ENCODE measurements around the gene IGDCC3.
"Not testable (repeated sequence)": the region's sequence is repeated elsewhere in the genome, so short reads cannot be mapped to it uniquely, and the experiment has no call there.

The IGDCC3 gene

DNA sequence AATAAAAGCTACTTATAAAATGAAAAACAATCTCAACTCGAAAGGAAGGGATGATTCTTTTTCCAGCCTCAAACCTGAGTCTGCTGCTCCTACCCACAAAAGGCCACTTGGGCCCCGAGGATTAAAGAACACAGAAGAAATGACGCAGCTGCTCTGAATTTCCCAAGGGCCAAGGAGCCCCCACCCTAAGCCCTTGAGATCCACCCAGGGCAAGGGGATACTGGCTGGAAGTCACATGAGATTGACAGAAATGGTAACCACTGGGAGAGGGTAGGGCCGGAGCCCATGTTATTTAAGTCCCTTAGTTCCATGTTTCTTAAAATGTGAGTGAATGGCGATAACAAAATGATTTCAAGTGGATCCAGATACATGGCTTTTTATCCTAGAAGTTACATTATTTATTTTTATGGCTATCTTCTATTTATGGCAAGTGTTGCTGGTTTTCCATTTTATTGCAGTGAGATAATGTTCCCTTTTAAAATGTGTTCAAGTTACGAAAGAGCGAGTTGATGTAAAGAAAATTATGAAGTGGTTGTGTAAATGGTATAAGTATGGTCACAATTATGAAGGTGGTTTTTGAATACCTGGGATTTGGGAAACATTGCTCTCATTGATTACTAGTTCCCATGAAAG, 28.1 kb upstream of the IGDCC3 start:
- DNase-seq, result peak; percentile 54

DNA sequence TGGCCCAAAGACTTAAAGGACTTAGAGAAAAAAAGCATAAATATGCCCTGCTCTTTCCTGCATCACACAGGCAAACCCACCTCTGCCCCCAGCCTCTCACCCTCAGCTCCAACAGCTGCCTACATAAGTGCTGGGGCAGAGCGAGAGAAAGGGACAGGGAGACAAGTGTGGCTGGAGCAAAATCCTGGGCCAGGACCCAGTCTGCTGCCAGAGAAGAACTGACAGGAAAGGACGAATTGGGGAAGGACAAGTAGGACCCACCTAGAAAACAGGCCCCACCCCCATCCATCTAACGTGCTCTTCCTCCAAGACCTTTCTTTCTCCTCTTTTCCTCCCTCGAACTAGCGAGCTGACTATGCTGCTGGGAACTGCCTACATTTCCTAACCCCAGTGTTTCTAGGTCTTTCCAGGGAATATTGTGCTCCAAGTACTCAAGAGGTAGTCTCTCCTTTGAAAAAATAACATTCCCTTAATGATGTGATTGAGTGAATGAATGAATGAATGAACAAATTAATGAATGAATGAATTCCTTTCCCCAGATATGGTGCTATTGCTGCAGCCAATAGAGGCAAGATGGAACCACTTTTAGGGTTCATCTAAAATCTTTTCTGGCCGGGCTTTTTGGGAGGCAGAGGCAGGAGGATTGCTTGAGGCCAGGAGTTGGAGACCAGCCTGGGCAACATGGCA, 26.5 kb upstream of the IGDCC3 start:
- no peak for DNase-seq

DNA sequence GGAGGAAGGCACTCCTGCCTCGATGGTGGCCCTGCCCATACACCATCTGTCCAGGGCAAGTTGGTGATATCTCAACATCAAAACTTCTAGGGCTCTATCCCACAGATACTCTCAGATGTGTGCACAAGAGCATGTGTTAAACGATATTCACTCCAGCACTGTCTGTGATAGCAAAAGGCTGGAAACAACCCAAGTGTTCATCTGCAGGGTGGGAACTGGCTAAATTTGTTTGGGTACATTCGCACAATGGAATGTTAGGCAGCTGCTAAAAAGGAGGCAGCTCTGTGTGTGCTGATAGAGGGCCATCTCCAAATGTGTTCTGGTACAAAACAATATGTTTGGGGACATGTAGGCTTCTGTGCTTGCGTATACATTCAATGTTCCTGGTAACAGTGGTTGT, 25.2 kb upstream of the IGDCC3 start:
- DNase-seq, result no peak

DNA sequence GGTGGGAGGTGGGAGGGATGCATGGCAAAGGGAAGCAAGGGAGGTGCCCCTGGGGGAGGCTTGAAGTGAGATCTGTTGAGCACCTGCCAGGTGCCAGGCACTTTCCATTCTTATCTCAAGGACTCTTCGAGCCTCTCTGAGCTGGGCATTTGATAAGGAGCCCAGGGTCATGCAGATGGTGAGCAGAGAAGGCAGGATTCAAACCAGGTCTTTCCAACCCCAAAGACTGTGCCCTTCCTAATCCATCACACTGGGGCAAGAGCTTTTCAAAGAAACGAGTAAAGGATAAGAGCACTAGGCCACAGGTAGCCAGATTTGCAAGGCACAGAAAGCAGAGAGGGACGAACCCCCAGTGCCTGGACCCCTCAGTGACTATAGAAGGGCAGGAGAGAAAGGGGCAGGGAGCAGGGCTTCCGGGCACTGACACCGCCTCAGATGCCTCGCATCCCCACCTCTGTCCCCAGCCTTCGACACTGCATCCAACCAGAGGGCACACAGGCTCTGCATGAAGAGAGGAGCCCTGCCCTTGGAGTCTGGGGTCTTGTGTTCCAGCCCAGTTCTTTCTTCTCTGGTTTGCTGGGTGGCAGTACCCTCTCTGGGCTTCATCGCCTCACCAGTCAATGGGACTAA, 23.9 kb upstream of the IGDCC3 start:
- no peak for DNase-seq

DNA sequence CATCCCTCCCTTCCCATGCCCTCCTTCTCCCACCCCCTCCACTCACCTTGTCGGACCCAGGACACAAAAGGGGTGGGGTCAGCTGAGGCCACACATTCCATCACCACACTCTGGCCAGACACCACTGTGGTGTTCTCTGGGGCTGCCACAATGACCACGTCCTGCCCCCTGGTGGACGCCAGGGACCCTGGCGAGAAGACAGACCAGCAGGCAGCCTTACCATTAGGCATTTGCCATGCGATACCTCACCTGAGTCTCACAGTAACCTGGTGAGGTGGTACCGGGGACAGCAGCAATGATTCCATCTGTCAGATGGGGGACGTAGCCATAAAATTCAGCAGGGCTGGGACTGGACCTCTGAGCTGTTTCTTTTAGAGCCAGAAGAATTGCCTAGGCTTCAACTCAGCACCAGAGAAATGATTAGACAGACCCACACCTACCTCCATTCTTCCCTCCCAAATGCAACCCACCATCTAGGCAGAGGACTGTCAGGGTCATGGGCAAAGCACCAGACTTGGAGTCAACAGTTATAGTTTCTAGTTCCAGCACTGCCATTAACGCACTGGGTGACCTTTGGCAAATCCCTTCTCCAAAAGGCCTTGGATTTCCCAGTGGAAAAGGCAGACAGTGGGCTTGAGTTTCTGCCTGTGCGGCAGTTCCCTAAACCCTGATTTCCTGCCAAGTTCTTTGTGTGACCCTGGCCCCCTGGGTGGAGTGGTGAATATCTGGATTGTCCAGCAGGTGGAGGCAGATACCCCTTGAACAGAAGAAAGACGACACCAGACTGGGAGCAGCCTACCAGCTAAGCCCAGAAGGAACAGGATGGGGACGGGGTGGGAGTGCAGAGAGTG, 23.2 kb upstream of the IGDCC3 start:
- DNase-seq, result peak; percentile 86

DNA sequence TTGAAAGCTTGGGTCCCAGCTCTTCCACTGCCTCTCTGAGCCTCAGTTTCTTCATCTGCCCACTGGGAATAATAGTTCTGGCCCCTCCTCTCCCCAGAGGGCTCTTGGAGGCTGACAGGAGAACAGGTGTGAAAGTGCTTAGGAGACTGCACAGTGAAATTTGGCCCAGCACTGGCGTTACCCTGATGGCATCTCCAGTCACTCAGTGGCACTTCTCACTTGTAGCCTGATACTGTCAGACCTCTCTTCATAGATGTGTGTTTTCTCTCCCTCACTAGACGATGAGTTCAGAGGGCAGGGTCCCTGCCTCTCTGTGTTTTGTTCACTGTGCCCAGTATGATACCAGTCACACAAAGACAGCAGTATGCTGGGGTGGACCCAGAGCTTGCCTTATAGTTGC, 22.2 kb upstream of the IGDCC3 start:
- DNase-seq, result no peak

DNA sequence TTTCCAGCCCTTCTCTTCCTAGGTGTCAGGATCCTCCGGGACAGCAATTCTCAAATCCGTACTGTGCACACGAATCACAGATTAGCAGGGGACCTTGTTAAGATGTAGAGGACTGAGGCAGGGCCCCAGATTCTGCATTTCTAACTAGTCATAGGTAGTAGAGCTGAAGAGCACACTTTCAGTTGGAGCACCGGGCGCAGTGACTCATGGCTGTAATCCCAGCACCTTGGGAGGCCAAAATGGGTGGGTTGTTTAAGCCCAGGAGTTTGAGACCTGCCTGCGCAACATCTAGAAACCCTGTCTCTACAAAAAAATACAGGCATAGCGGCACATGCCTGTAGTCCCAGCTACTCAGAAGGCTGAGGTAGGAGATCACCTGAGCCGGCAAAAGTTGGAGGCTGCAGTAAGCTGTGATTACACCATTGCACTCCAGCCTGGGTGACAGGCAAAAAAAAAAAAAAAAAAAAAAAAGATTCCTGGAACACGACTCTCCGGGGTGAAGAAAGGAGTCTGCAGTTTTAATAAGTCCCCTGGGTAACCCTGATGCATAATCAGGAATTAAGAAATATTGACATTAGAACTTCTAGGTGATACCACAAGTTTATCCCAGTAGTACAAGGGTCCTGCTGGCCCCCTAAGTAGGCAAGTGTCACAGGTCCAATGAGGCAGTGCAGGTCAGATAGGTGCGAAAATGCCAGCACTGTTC, 21.4 kb upstream of the IGDCC3 start:
- DNase-seq, result no peak

DNA sequence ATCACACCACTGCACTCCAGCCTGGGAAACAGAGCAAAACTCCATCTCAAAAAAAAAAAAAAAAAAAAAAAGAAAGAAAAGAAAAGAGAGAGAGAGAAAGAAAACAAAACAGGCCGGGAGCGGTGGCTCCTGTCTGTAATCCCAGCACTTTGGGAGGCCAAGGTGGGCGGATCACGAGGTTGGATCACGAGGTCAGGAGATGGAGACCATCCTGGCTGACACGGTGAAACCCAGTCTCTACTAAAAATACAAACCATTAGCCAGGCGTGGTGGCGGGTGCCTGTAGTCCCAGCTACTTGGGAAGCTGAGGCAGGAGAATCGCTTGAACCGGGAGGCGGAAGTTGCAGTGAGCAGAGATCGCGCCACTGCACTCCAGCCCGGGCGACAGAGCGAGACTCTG, 20.7 kb upstream of the IGDCC3 start:
- DNase-seq, result not testable (repeated sequence)

DNA sequence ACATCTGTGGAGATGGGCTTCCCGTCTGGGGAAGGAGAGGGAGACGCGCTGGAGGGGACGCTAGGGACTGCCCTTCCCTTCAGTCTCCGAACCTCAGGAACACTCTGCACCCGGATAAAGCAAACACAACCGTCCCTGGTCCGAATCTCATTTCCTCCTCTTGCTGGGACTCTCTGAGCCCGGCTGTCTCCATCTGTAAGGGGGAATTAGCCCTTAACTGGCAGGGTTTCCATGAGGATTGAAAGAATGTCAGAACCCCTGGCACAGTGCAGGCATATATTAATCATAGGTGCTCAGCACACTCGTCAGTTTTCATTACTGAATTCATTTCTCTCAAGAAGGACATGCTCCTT, 19.1 kb upstream of the IGDCC3 start:
- no peak for DNase-seq

DNA sequence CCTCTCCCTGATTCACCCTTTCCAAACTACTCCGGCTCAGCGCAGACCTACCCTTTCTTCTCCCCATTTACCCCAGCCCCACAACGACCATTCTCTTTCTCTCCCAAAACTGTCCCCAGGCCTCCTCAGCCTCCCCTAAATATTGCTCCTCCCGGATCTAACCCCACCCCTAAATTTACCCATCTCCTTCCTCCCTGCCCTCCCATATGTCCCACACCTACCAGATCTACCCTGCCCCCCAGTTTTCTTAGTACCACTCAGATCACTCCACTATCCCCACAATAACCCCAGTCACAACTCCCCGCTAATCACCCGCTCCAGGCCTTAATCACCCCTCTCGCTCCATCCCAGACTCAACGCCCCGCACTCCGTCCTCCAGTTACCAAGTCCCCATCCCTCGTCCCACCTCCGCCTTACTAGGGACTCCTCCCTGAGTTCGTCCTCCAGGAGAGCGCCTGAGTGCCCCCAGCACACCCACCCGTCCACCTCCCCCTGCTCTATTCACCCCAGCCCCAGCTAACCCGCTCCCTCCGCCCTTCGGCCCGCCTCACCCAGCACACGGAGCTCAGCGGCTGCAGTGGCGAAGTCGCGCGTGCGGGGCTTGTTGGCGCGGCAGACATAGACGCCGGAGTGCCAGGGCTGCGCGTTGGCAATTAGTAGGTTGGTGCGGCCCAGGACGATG, 18.6 kb upstream of the IGDCC3 start:
- DNase-seq, result no peak

DNA sequence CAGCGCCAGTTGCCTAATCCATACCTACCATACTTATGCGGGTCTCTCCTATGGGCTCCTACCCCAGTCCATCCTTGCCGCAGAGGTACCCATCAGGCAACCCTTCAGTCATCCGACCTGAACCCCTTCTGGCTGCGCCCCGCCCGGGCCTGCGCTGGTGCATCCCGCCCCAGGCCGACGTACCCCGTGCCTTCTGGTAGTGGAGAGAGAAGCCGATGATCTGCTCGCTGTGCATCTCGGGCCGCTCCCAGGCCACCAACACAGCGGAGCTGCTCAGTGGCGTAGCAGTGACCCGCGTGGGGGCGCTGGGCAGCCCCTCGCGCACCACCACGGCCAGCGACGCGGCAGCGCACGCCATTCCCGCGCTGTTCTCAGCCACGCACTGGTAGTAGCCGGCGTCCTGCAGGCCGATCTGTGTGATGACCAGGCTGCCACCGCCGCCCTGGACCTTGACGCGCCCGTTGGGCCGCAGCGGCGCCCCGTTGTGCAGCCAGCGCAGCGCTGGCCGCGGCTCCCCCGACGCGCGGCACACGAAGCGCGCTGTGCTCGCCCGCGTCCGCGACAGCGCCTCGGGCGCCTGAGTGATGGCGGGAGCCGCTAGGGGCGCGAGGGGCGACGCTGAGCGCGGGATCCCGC, 17.9 kb upstream of the IGDCC3 start:
- DNase-seq, result no peak

DNA sequence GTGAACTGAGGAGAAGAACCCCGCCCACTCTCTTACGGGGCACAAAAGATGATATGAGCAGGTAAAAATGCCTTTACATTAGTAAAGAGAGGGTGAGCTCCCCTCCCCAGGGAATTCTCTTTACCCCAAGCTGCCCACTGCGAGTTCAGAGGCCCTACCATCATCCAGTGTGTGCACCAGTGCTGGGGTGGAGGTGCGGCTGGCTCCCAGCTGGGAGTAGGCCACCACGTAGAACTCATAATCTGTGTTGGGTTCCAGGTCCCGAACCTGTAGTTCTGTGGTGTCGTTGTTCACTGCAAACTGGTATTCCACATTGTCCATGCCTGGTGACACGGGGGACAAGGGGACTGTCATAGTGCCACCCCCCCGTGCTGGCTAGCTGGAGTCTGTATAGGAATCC, 17.1 kb upstream of the IGDCC3 start:
- DNase-seq, result no peak

DNA sequence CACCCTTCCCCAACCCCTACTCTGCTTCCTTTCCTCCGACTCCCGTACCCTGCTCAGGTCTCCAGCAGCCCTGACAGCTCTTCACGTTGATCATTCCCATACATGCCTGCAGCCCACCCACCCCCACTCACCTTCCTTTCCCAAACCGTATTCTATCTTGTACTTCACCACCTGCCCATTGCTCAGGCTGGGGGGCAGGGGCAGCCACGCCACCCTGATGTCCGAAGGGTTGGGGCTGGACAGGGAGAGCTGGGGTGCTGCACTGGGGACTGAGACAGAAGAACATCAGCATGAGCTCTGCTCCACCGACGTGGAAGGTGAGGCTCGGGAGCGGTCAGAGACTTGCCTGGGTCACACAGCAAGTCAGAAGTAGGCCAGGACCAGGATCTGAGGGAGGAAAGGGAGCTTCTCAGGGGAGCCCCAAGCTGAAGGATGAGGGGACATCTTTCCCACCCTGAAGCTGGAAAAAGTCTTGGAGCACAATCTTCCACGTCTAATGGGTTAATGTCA, 16.5 kb upstream of the IGDCC3 start:
- no peak for DNase-seq

DNA sequence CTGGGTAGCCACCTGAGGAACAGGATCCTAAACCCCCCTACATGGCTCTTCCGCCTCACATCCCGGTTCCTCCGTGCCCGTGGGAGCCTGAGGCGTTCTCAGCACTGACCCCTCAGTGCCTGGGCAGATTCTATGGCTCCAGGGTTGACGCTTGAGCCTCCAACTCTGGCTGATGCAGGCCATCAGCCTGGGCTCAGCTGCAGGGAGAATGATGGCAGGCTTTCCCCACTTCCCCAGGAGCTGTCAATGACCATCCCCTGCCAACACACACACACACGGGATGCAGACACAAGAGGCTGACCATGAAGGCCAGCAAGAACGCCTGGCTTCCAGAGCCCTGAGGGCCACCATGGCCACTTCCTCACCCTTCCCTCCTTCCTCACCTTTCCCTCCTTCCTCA, 15.8 kb upstream of the IGDCC3 start:
- DNase-seq, result no peak

DNA sequence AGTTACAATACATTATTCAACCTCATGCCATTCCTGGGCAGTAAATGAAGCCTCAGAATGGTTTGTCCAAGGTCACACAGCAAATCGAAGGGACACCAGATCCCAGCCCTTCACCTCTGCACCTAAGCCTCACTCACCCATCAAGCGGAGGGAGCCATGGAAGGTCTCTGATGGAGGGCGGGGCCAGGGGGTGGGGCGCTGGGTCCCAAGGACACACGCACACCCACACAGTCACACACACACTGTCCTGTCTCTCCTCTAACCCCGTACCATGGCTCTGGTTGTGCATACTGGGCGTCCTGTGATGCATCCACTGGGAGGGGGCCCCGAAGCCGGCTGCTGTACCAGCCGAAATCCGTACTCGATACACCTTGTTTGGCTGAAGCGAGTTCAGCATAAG, 15.3 kb upstream of the IGDCC3 start:
- no peak for DNase-seq

DNA sequence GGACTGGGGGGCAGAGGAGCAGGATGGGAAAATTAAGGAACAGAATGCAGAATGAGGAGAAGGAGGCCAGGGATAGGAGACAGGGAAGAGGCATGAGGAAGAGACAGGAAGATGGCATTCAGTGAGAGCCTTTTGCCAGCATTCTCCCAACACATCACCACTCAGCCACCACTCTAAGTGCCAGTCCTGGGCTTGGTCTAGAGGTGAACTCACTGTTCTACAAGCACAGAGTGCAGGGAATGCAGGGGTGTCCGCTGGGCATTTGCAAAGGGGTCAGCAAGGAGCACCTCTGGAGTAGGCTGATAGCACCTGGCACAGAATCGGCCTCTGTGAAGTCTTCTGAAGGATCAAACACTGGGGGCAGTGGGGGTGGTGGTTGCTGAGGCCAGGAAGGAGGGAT, 14.6 kb upstream of the IGDCC3 start:
- DNase-seq, result no peak

DNA sequence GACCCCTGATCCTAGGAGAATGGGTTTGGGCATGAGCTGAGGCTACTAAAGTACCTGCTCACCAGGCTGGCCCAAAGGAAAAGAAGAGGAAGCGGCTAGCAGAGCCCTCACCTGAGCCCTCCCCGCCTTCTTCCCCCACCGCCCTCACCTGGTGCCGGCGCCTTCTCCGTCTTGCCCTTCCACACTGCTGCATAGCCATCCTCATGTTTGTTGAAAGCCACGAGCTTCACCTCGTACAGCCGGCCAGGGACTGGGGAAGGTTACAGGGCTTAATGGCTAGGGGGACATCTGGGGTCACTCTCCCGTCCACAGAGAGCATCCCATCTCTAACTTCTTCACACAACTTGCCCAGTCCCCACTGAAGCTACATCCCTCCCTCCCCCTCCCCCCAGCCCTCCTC, 13.9 kb upstream of the IGDCC3 start:
- no peak for DNase-seq

DNA sequence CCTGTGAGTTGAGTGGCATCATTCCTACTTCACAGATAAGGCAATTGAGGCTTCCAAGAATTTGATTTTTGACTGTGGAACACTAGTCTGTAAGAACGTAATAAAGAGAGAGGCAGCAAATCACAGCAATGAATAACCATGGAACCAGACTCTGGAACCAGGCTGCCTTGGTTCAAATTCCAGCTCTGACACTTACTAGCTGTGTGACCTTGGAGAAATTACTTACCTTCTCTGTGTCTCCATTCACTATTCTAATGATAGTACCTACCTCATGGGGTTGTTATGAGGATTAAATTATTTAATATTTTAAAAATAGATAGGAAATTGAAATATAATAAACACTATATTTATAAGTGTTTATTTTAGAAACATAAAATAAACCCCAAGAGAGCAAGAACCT, 12.6 kb upstream of the IGDCC3 start:
- no peak for DNase-seq

DNA sequence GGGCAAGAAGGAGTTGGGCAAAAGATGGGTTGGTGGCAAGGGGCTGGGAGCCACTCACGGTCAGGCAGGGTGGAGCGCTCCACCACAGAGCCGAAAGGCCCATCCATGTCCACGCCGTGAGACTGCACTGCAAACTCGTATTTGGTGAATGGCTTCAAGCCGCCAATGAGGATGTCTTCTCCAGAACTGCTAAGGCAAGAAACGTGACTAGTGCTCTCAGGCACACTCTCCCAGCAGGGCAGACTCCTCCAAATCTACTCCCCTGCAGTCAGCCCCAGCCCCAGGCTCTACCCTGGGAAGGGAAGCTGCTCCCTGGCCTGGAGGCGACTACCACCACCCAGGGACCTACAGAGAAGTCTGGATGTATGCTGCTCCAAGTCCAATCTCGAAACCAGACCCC, 11.4 kb upstream of the IGDCC3 start:
- DNase-seq, result no peak

DNA sequence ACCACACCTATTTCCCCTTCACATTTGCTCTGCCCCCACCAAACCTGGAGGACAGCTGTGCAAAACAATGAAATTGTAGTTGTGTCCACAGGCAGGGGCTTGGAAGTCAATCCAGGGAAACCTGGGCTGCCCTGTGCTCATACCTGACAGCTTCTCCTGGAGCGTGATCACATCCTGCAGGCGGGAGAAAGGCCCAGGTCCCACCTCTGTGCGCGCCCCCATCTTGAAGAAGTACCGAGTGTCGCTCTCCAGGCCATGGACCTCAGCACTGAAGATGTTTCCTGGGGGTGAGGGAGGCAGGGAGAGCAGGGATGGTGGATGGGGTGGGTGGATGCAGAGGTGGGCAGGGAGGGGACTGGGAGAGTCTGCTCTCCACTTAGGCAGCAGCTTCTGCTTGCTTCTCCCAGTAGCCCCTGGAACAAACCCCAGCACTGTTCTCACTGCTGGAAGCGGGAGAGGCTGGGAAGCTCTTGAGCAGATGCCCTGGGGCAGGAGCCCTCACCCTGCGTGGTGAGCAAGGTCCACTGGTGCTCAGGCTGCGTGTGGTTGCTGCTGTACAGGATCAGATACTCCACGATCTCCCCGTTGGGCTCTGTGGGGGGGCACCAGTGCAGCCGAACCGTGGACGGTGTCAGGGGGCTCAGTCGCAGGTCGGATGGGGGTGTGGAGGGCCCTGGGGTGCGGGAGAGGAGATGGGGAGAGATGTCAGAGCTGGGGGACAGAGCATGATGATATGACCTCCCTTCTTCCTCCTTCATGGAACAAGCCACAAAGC, 10.7 kb upstream of the IGDCC3 start:
- no peak for DNase-seq

DNA sequence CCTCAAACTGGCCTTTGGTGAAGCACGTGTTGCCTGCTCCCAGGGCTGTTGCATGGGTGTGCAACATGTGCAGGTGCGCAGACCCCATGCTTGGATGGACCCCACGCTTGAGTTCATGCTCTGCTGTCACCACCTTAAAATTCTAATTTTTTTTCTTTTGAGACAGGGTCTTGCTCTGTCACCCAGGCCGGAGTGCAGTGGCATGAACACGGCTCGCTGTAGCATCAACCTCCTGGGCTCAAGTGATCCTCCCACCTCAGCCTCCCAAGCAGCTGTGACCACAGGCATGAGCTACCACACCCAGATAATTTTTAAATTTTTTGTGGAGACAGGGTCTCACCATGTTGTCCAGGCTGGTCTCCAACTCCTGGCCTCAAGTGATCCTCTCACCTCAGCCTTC, 9.1 kb upstream of the IGDCC3 start:
- DNase-seq, result no peak
